Panc1 (cell line): ENCODE data around the gene MYOG. TPM values are rescaled to one million over a fixed set of nuclear protein-coding genes. Genes with fewer than 3 reads are reported as not detected.

Source experiments
- ATAC-seq: fragments of 200-7000 bp; cut with Tn5 transposase; 2 replicates; pipeline ENCODE4 v1.9.1; 2020; ENCODE audit warnings: mild to moderate bottlenecking, moderate library complexity
- BruUV-seq: library from RNA; stranded (reverse); fragments of 400-500 nt; replicated peaks from 2 replicates; lab custom pipeline; 2021; lab: Mats Ljungman, UMichigan
- CTCF ChIA-PET: fragments of 300-600 bp; sonication (Branson Sonifier 250); formaldehyde crosslinking; loops from one replicate; lab custom pipeline; 2022; ENCODE audit warnings: antibody characterized with exemption; lab: Charles Lee
- POLR2A ChIA-PET: fragments of 300-600 bp; sonication (Branson Sonifier 250); formaldehyde crosslinking; loops from one replicate; lab custom pipeline; 2022; ENCODE audit warnings: antibody characterized with exemption; lab: Charles Lee
- DNase-seq: peaks from one replicate; pipeline ENCODE4 v3.0.0-alpha.2; 2010; ENCODE audit warnings: low read depth, low spot score
- H3K27ac ChIP-seq: 2 replicates; pipeline ENCODE4 v1.5.1; 2011; ENCODE audit warnings: mild to moderate bottlenecking, low read length, inconsistent platforms
- H3K27me3 ChIP-seq: fragments of 200-500 bp; sonication (Bioruptor generic); 2 replicates; pipeline ENCODE4 v1.6.0; 2014; ENCODE audit warnings: low read length, inconsistent platforms; ENCODE audit not compliant: control insufficient read depth, insufficient read depth
- H3K36me3 ChIP-seq: fragments of 200-500 bp; sonication (Bioruptor generic); 2 replicates; pipeline ENCODE4 v1.5.1; 2014; ENCODE audit warnings: inconsistent platforms, mild to moderate bottlenecking, low read length, moderate library complexity; ENCODE audit not compliant: control insufficient read depth, insufficient read depth
- H3K4me1 ChIP-seq: 2 replicates; pipeline ENCODE4 v1.5.1; 2011; ENCODE audit warnings: inconsistent platforms, mild to moderate bottlenecking, low read length, moderate library complexity; ENCODE audit not compliant: control insufficient read depth, insufficient read depth
- H3K4me3 ChIP-seq, 2 experiments: 2 replicates each; pipeline ENCODE4 v1.5.1; 2011 to 2012; ENCODE audit warnings: low read depth in 2 of 2, low read length in 2 of 2, mild to moderate bottlenecking in 2 of 2, inconsistent platforms in 1 of 2, moderate library complexity in 1 of 2
- H3K9me3 ChIP-seq: fragments of 200-500 bp; sonication (Bioruptor generic); 2 replicates; pipeline ENCODE4 v1.5.1; 2014; ENCODE audit warnings: low read depth, mild to moderate bottlenecking, inconsistent platforms, low read length, moderate library complexity; ENCODE audit not compliant: control insufficient read depth, insufficient read depth
- POLR2AphosphoS5 ChIP-seq: IDR thresholded peaks from 2 replicates; pipeline ENCODE4 v1.6.1; 2012; ENCODE audit warnings: mild to moderate bottlenecking, low read depth, low read length, moderate library complexity
- SIN3A ChIP-seq: IDR thresholded peaks from 2 replicates; pipeline ENCODE4 v1.6.1; 2012; ENCODE audit warnings: low read depth, mild to moderate bottlenecking, low read length, moderate library complexity, borderline replicate concordance; ENCODE audit not compliant: insufficient read depth
- TCF7L2 ChIP-seq: IDR thresholded peaks from 2 replicates; pipeline ENCODE4 v1.6.1; 2011; ENCODE audit warnings: mild to moderate bottlenecking, low read depth, low read length, inconsistent platforms
- in situ Hi-C: cut with HindIII; loops from 2 replicates; pipeline ENCODE4 v1.10.0; 2016; ENCODE audit warnings: low sequenced_read_pairs, low pct_unique_long_range_greater_than_20kb
- intact Hi-C: fragments of 100-400 bp; cut with micrococcal nuclease; formaldehyde crosslinking; loops from one replicate; pipeline ENCODE4 v1.10.0; 2022; ENCODE audit not compliant: unreplicated experiment
- total RNA-seq: library from RNA; stranded (reverse); gene quantifications from one replicate; pipeline ENCODE4 v1.2.1, GENCODE V29; 2021; ENCODE audit not compliant: unreplicated experiment
- TF ChIP-seq, protein P1 (sequence below): fragments of 450-650 bp; IDR thresholded peaks from 2 replicates; pipeline ENCODE4 v1.5.1; 2017; ENCODE audit warnings: mild to moderate bottlenecking
- TF ChIP-seq, protein P2 (sequence below), 2 experiments: IDR thresholded peaks; 2 replicates each; pipeline ENCODE4 v1.6.1; 2011 to 2012; ENCODE audit warnings: low read depth in 2 of 2, control low read depth in 1 of 2, low read length in 1 of 2, mild to moderate bottlenecking in 1 of 2, moderate library complexity in 1 of 2; ENCODE audit not compliant: insufficient read depth in 1 of 2

The MYOG gene
- total RNA-seq, 1 experiment from 2014 or later = not detected

DNA sequence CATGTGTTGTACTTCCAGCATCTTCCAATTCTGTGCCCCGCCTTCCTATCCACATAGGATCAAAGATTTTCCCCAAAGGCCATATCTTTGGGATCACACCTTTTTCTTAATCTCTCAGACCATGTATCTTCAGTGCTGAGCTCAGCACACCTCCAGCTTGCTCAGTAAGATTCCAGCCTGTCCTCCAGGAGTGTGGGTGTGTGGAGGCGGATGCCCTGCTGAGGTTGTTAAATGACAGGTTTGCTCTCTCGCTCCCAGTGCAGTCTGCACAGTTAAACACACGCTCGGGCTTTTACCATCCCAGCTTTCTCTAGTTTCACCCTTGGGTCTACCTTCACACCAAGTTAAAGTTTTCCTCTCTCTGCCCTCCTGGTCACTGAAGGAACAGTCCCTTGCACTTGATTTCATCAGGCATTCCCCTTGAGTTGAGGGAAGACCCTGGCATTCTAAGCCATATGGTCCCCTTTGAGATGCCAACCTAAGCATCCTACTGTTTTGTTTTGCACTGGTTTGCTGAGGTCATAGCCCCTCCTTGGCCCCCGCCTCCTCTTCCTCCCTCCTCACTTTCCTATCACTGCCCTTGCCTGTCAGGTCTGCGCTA lies 13.7 kb downstream of the MYOG start:
- ATAC-seq (no peak), DNase-seq (no peak)
- CTCF ChIA-PET = interaction anchor here (0.9 kb wide), 1 partner anchor 32 kb away, joined by 4 read pairs; no protein-coding TSS in a partner anchor
- POLR2A ChIA-PET = no interaction called here
- intact Hi-C loops (no loop called here), in situ Hi-C loops (no loop called here)
- H3K4me1 ChIP-seq = no peaks in the 10 kb centered on the region
- no peaks in the 10 kb centered on the region for H3K27me3 ChIP-seq
- H3K36me3 ChIP-seq = no peaks in the 10 kb centered on the region
- H3K4me3 ChIP-seq = 0 out of 4 replicates have a peak overlapping the region, but pooled peaks of 1 of the 2 experiments have one; percentile 8
- H3K27ac ChIP-seq = no peak overlapping the region
- no TSS peak for BruUV-seq
- TF ChIP-seq SIN3A (no peak), TCF7L2 (no peak), POLR2AphosphoS5 (no peak)
- TF ChIP-seq, protein P1, sequence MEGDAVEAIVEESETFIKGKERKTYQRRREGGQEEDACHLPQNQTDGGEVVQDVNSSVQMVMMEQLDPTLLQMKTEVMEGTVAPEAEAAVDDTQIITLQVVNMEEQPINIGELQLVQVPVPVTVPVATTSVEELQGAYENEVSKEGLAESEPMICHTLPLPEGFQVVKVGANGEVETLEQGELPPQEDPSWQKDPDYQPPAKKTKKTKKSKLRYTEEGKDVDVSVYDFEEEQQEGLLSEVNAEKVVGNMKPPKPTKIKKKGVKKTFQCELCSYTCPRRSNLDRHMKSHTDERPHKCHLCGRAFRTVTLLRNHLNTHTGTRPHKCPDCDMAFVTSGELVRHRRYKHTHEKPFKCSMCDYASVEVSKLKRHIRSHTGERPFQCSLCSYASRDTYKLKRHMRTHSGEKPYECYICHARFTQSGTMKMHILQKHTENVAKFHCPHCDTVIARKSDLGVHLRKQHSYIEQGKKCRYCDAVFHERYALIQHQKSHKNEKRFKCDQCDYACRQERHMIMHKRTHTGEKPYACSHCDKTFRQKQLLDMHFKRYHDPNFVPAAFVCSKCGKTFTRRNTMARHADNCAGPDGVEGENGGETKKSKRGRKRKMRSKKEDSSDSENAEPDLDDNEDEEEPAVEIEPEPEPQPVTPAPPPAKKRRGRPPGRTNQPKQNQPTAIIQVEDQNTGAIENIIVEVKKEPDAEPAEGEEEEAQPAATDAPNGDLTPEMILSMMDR = no peak
- TF ChIP-seq, protein P2, sequence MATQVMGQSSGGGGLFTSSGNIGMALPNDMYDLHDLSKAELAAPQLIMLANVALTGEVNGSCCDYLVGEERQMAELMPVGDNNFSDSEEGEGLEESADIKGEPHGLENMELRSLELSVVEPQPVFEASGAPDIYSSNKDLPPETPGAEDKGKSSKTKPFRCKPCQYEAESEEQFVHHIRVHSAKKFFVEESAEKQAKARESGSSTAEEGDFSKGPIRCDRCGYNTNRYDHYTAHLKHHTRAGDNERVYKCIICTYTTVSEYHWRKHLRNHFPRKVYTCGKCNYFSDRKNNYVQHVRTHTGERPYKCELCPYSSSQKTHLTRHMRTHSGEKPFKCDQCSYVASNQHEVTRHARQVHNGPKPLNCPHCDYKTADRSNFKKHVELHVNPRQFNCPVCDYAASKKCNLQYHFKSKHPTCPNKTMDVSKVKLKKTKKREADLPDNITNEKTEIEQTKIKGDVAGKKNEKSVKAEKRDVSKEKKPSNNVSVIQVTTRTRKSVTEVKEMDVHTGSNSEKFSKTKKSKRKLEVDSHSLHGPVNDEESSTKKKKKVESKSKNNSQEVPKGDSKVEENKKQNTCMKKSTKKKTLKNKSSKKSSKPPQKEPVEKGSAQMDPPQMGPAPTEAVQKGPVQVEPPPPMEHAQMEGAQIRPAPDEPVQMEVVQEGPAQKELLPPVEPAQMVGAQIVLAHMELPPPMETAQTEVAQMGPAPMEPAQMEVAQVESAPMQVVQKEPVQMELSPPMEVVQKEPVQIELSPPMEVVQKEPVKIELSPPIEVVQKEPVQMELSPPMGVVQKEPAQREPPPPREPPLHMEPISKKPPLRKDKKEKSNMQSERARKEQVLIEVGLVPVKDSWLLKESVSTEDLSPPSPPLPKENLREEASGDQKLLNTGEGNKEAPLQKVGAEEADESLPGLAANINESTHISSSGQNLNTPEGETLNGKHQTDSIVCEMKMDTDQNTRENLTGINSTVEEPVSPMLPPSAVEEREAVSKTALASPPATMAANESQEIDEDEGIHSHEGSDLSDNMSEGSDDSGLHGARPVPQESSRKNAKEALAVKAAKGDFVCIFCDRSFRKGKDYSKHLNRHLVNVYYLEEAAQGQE (IDR thresholded peaks at IDR 0.05; ENCODE audit: insufficient read depth in 1 of 2, low read depth in 2 of 2, low read length in 1 of 2) = no peak
- no peaks in the 10 kb centered on the region for H3K9me3 ChIP-seq

DNA sequence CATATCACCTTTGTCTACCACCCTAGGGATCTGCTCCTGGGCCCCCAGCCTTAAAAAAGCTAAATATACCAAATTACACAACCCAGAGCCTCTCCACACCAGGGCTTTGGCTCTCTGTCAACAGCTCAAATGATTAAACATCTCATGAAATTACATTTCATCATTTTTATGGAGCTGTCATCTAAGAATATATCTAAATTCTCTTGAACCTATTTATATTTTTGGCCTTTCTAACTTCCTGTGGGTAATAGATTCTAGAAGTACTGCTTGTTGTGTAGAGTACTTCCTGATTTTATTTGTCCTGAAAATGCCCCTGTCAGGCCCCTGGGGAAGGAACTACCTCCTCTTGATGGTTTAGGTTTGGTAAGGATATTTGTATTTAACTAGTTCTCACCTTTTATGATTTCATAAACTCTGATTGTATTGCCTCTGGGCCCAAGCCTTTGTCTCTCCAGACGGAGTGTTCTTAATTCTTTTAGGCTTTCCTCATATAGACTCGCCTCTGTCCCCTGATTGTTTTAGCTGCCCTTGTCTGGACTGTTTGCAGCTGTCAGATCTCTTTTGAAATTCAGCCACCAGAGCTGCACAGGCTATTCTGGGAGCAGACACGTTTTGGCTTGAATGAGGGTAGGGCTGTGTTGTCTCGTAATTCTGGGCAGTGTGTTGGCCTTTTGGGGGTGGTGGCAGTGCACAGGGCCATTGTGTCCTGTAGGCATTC lies 16.6 kb downstream of the MYOG start:
- Histone ChIP-seq H3K4me1 (no peaks in the 10 kb centered on the region), H3K27me3 (no peaks in the 10 kb centered on the region), H3K36me3 (no peaks in the 10 kb centered on the region), H3K9me3 (no peaks in the 10 kb centered on the region), H3K4me3 (no peak overlapping the region), H3K27ac (no peak overlapping the region)
- TF ChIP-seq POLR2AphosphoS5 (no peak), TCF7L2 (no peak)
- intact Hi-C loops = no loop called here
- BruUV-seq = no TSS peak
- no peak for DNase-seq
- ChIA-PET POLR2A (interaction anchor here (0.6 kb wide), 1 partner anchor 267 kb away, joined by 3 read pairs; no protein-coding TSS in a partner anchor), CTCF (no interaction called here)
- ATAC-seq = no peak
- in situ Hi-C loops = no loop called here

DNA sequence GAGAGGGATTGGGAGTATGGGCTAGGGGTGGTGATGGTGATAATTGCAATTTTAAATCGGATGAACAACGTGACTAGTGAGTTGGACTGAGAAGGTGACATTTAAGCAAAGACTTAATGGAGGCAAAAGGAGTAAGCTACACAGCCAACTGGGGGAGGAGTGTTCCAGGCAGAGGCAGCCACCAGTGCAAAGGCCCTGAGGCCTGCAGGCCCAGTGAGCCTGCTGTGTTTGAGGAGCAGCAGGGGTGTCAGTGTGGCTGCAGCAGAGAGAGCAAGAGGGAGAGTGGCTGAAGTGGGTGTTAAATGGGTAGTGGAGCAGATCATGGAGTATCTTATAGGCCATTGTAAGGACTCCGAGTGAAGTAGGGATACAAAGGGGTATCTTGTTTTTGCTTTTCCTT lies 18.8 kb downstream of the MYOG start:
- BruUV-seq = no TSS peak
- no peaks in the 10 kb centered on the region for H3K9me3 ChIP-seq
- H3K36me3 ChIP-seq = no peaks in the 10 kb centered on the region
- intact Hi-C loops = no loop called here
- ChIA-PET CTCF (no interaction called here), POLR2A (no interaction called here)
- in situ Hi-C loops = no loop called here
- no peak overlapping the region for H3K4me3 ChIP-seq
- no peaks in the 10 kb centered on the region for H3K4me1 ChIP-seq
- ATAC-seq (no peak), DNase-seq (no peak)
- no peak overlapping the region for H3K27ac ChIP-seq
- H3K27me3 ChIP-seq = no peaks in the 10 kb centered on the region
- TF ChIP-seq SIN3A = no peak
- no peak for TF ChIP-seq POLR2AphosphoS5
- TF ChIP-seq, protein P1 = no peak
- TF ChIP-seq, protein P2 (IDR thresholded peaks at IDR 0.05; ENCODE audit: insufficient read depth in 1 of 2, low read depth in 2 of 2, low read length in 1 of 2) = no peak
- no peak for TF ChIP-seq TCF7L2
